Neural progenitor cell (in vitro differentiated cells): ENCODE data around the gene SLC25A29. TPM values are rescaled to one million over a fixed set of nuclear protein-coding genes. Genes with fewer than 3 reads are reported as not detected.

Source experiments
- DNase-seq: peaks from one replicate; pipeline ENCODE4 v3.0.0-alpha.2; 2016; ENCODE audit warnings: low spot score
- H2AFZ ChIP-seq: fragments of 200-600 bp; sonication (generic); replicated peaks from 2 replicates; pipeline ENCODE4 v1.6.1; 2016; ENCODE audit warnings: antibody characterized with exemption
- H3F3A ChIP-seq: fragments of 200-600 bp; sonication (generic); 2 replicates; pipeline ENCODE4 v1.6.1; 2016; ENCODE audit warnings: antibody characterized with exemption, low read depth
- H3K27ac ChIP-seq: fragments of 200-600 bp; sonication (generic); 2 replicates; pipeline ENCODE4 v1.5.1; 2016; ENCODE audit warnings: mild to moderate bottlenecking
- H3K27me3 ChIP-seq: fragments of 200-600 bp; sonication (generic); 2 replicates; pipeline ENCODE4 v1.6.1; 2016; ENCODE audit warnings: mild to moderate bottlenecking, moderate library complexity
- H3K36me3 ChIP-seq: fragments of 200-600 bp; sonication (generic); 2 replicates; pipeline ENCODE4 v1.5.1; 2016
- H3K4me1 ChIP-seq: fragments of 200-600 bp; sonication (generic); 2 replicates; pipeline ENCODE4 v1.6.1; 2016; ENCODE audit warnings: mixed run types
- H3K4me2 ChIP-seq: fragments of 200-600 bp; sonication (generic); 2 replicates; pipeline ENCODE4 v1.6.1; 2016
- H3K4me3 ChIP-seq: fragments of 200-600 bp; sonication (generic); 2 replicates; pipeline ENCODE4 v1.5.1; 2016
- H3K79me2 ChIP-seq: fragments of 200-600 bp; sonication (generic); 2 replicates; pipeline ENCODE4 v1.6.1; 2016; ENCODE audit warnings: low read depth
- H3K9ac ChIP-seq: fragments of 200-600 bp; sonication (generic); 2 replicates; pipeline ENCODE4 v1.6.1; 2016
- H3K9me3 ChIP-seq: fragments of 200-600 bp; sonication (generic); 2 replicates; pipeline ENCODE4 v1.5.1; 2016; ENCODE audit warnings: low read depth
- H4K20me1 ChIP-seq: fragments of 200-600 bp; sonication (generic); 2 replicates; pipeline ENCODE4 v1.6.1; 2016; ENCODE audit warnings: low read depth
- H3K27ac Mint-ChIP-seq: 3 replicates; pipeline ENCODE4 v1.8.0; 2021; ENCODE audit warnings: mixed read lengths
- H3K27me3 Mint-ChIP-seq: 2 replicates; pipeline ENCODE4 v1.8.0; 2022; ENCODE audit warnings: low read depth, mild to moderate bottlenecking, inconsistent platforms, moderate library complexity, mixed read lengths; ENCODE audit not compliant: insufficient read depth
- H3K36me3 Mint-ChIP-seq: 3 replicates; pipeline ENCODE4 v1.8.0; 2021; ENCODE audit warnings: mixed read lengths
- H3K4me1 Mint-ChIP-seq: 3 replicates; pipeline ENCODE4 v1.8.0; 2021; ENCODE audit warnings: mixed read lengths
- H3K4me3 Mint-ChIP-seq: 3 replicates; pipeline ENCODE4 v1.8.0; 2021; ENCODE audit warnings: mild to moderate bottlenecking, moderate library complexity, mixed read lengths
- H3K9me3 Mint-ChIP-seq: 3 replicates; pipeline ENCODE4 v1.8.0; 2020; ENCODE audit warnings: mixed read lengths
- CTCF ChIP-seq: fragments of 200-600 bp; sonication (generic); IDR thresholded peaks from 2 replicates; pipeline ENCODE4 v1.5.1; 2017; ENCODE audit warnings: antibody characterized with exemption, mild to moderate bottlenecking
- EZH2 ChIP-seq: fragments of 200-600 bp; sonication (generic); IDR thresholded peaks from 2 replicates; pipeline ENCODE4 v1.6.1; 2017; ENCODE audit warnings: antibody characterized with exemption, mild to moderate bottlenecking, moderate library complexity
- EZH2phosphoT487 ChIP-seq: fragments of 200-600 bp; sonication (generic); IDR thresholded peaks from 2 replicates; pipeline ENCODE4 v1.6.1; 2017; ENCODE audit warnings: antibody characterized with exemption
- total RNA-seq: library from RNA; depleted of rRNA; stranded (reverse); fragments of >200 nt; gene quantifications from 2 replicates; pipeline ENCODE4 v1.2.3, GENCODE V29; 2015; ENCODE audit warnings: low replicate concordance

Gene SLC25A29
- total RNA-seq, 1 donor from 2014 or later: 103 TPM

GRCh38 chr14:100330388-100330931 lies 24.2 kb upstream of the SLC25A29 start:
- H3K4me1 Mint-ChIP-seq: peaks cover 5% of the 10 kb centered on the region
- H3K27ac Mint-ChIP-seq: no peak overlapping the region
- Histone ChIP-seq H3K27ac (no peak overlapping the region), H3K9me3 (no peaks in the 10 kb centered on the region), H4K20me1 (no peaks in the 10 kb centered on the region), H3K27me3 (no peaks in the 10 kb centered on the region), H3K79me2 (no peaks in the 10 kb centered on the region), H3F3A (no peaks in the 10 kb centered on the region), H3K9ac (no peak overlapping the region), H3K4me3 (no peak overlapping the region), H3K4me2 (no peak overlapping the region), H3K36me3 (no peaks in the 10 kb centered on the region), H2AFZ (no peak overlapping the region), H3K4me1 (peaks cover 5% of the 10 kb centered on the region)
- H3K27me3 Mint-ChIP-seq: peaks cover 5% of the 10 kb centered on the region
- no peak overlapping the region for H3K4me3 Mint-ChIP-seq
- no peaks in the 10 kb centered on the region for H3K9me3 Mint-ChIP-seq
- no peak for DNase-seq
- TF ChIP-seq EZH2: no peak
- no peak for TF ChIP-seq CTCF
- TF ChIP-seq EZH2phosphoT487: no peak
- H3K36me3 Mint-ChIP-seq: no peaks in the 10 kb centered on the region

- no peak for DNase-seq
- Histone ChIP-seq H3K4me1 (peaks cover 5% of the 10 kb centered on the region), H3K4me3 (no peak overlapping the region), H3F3A (no peaks in the 10 kb centered on the region), H3K79me2 (no peaks in the 10 kb centered on the region), H4K20me1 (no peaks in the 10 kb centered on the region), H2AFZ (no peak overlapping the region), H3K9me3 (no peaks in the 10 kb centered on the region), H3K9ac (no peak overlapping the region), H3K27ac (no peak overlapping the region), H3K27me3 (no peaks in the 10 kb centered on the region), H3K4me2 (no peak overlapping the region), H3K36me3 (no peaks in the 10 kb centered on the region)
- TF ChIP-seq EZH2phosphoT487: no peak
- no peak for TF ChIP-seq CTCF
- TF ChIP-seq EZH2: no peak
- Mint-ChIP-seq H3K27ac (no peak overlapping the region), H3K36me3 (no peaks in the 10 kb centered on the region), H3K4me1 (peaks cover 5% of the 10 kb centered on the region), H3K27me3 (peaks cover 5% of the 10 kb centered on the region), H3K4me3 (no peak overlapping the region), H3K9me3 (no peaks in the 10 kb centered on the region)
These were observed 23.7 kb upstream of the SLC25A29 start for GRCh38 chr14:100330007-100330344.

- Mint-ChIP-seq H3K4me1 (peaks cover 5% of the 10 kb centered on the region), H3K9me3 (no peaks in the 10 kb centered on the region), H3K27me3 (peaks cover 5% of the 10 kb centered on the region), H3K36me3 (no peaks in the 10 kb centered on the region), H3K4me3 (no peak overlapping the region), H3K27ac (no peak overlapping the region)
- H3K9me3 ChIP-seq: no peaks in the 10 kb centered on the region
- no peak overlapping the region for H2AFZ ChIP-seq
- no peak overlapping the region for H3K4me2 ChIP-seq
- H3F3A ChIP-seq: no peaks in the 10 kb centered on the region
- no peak overlapping the region for H3K4me3 ChIP-seq
- H3K36me3 ChIP-seq: no peaks in the 10 kb centered on the region
- H3K9ac ChIP-seq: no peak overlapping the region
- no peaks in the 10 kb centered on the region for H3K27me3 ChIP-seq
- H3K79me2 ChIP-seq: no peaks in the 10 kb centered on the region
- no peak for DNase-seq
- no peaks in the 10 kb centered on the region for H4K20me1 ChIP-seq
- TF ChIP-seq EZH2: no peak
- TF ChIP-seq EZH2phosphoT487: no peak
- no peak for TF ChIP-seq CTCF
- H3K27ac ChIP-seq: no peak overlapping the region
- peaks cover 5% of the 10 kb centered on the region for H3K4me1 ChIP-seq
These were observed 23.2 kb upstream of the SLC25A29 start for GRCh38 chr14:100329233-100330006.
